ENCODE data around the gene TRAF3IP3.

GRCh38 chr1:209780268-209780667 lies 24.4 kb downstream of the TRAF3IP3 start:
- TF ChIP-seq, protein P1, sequence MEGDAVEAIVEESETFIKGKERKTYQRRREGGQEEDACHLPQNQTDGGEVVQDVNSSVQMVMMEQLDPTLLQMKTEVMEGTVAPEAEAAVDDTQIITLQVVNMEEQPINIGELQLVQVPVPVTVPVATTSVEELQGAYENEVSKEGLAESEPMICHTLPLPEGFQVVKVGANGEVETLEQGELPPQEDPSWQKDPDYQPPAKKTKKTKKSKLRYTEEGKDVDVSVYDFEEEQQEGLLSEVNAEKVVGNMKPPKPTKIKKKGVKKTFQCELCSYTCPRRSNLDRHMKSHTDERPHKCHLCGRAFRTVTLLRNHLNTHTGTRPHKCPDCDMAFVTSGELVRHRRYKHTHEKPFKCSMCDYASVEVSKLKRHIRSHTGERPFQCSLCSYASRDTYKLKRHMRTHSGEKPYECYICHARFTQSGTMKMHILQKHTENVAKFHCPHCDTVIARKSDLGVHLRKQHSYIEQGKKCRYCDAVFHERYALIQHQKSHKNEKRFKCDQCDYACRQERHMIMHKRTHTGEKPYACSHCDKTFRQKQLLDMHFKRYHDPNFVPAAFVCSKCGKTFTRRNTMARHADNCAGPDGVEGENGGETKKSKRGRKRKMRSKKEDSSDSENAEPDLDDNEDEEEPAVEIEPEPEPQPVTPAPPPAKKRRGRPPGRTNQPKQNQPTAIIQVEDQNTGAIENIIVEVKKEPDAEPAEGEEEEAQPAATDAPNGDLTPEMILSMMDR (IDR thresholded peaks at IDR 0.05) = no peak
- no peak for TF ChIP-seq EZH2 (IDR thresholded peaks at IDR 0.05; ENCODE audit: borderline replicate concordance, insufficient read depth, low read depth, low read length, poor library complexity, severe bottlenecking)
